Heart right ventricle (tissue), 16 donors: ENCODE data around the gene QRFP. TPM values are rescaled to one million over a fixed set of nuclear protein-coding genes. Genes with fewer than 3 reads are reported as not detected.
A peak's percentile ranks its signal among the peaks of the same experiment; 100 is the strongest.

Experiments used
- ATAC-seq, 8 donors: fragments of 200-7000 bp; cut with Tn5 transposase; one replicate each; pipeline ENCODE4 v1.9.1; 2020; ENCODE audit warnings: mild to moderate bottlenecking in 8 of 8, moderate library complexity in 8 of 8, moderate number of reproducible peaks in 1 of 8
- DNase-seq, 2 donors: peaks; one replicate each; pipeline ENCODE4 v3.0.0-alpha.2; 2020
- H3K27ac ChIP-seq, 10 donors: fragments of 200-600 bp; sonication (generic) in 2 of 10; one replicate each; pipeline versions ENCODE4 v1.5.0 to v1.8.0; 2020 to 2022; ENCODE audit warnings: mild to moderate bottlenecking in 3 of 10
- H3K27me3 ChIP-seq, 7 donors: fragments of 200-600 bp; one replicate each; pipeline ENCODE4 v1.8.0; 2021 to 2022; ENCODE audit warnings: mild to moderate bottlenecking in 2 of 7
- H3K36me3 ChIP-seq, 9 donors: fragments of 200-600 bp; sonication (generic) in 1 of 9; one replicate each; pipeline versions ENCODE4 v1.5.0 to v1.8.0; 2020 to 2022; ENCODE audit warnings: mild to moderate bottlenecking in 2 of 9
- H3K4me1 ChIP-seq, 9 donors: fragments of 200-600 bp; sonication (generic) in 1 of 9; one replicate each; pipeline versions ENCODE4 v1.5.0 to v1.8.0; 2020 to 2022; ENCODE audit warnings: mild to moderate bottlenecking in 4 of 9
- H3K4me3 ChIP-seq, 10 donors: fragments of 200-600 bp; sonication (generic) in 2 of 10; one replicate each; pipeline versions ENCODE4 v1.5.0 to v1.8.0; 2020 to 2022; ENCODE audit warnings: mild to moderate bottlenecking in 7 of 10, moderate library complexity in 2 of 10
- H3K9me3 ChIP-seq, 11 donors: fragments of 200-600 bp in 10 of 11; sonication (generic) in 2 of 11; one replicate each; pipeline versions ENCODE4 v1.5.0 to v1.8.0; 2013 to 2022; ENCODE audit warnings: mild to moderate bottlenecking in 2 of 11, control low read depth in 1 of 11, moderate library complexity in 1 of 11
- CTCF ChIP-seq, 9 donors: fragments of 200-600 bp; sonication (generic) in 2 of 9; IDR thresholded peaks; one replicate each; pipeline versions ENCODE4 v1.5.0 to v1.8.0; 2021 to 2022; ENCODE audit warnings: antibody characterized with exemption in 9 of 9, mild to moderate bottlenecking in 5 of 9, moderate library complexity in 1 of 9
- WGBS, 2 donors: extraction: QIAGEN DNeasy Blood & Tissue Kit; methylation state at CpG; one replicate each; pipeline ENCODE4 v1.1.7; 2013; ENCODE audit warnings: inconsistent platforms in 1 of 2; 5-methylcytosine and 5-hydroxymethylcytosine counted together
- intact Hi-C, 10 donors: fragments of 100-400 bp; cut with DNase I; formaldehyde crosslinking; loops; one replicate each; pipeline versions ENCODE4 v1.11.1 to v1.14.2; 2022
- polyA plus RNA-seq, 2 donors: library from polyadenylated mRNA; stranded (reverse); fragments of 200-250 nt; gene quantifications; one replicate each; pipeline ENCODE4 v1.2.3, GENCODE V29; 2013
- total RNA-seq, 10 donors: library from RNA; stranded (reverse); fragmentation: NEBNext Ultra II Directional in 3 of 10; extraction: Animal tissue kit (Norgen Biotek cat#: 25700) in 3 of 10; gene quantifications; one replicate each; pipeline versions ENCODE4 v1.2.1 to v1.2.4, GENCODE V29; 2021 to 2023
- donor health status: Arrhythmogenic right ventricular cardiomyopathy.
- donor health status: ischemic (EF 13 %, LVEDD 7.1; RV severe dilation, severe dysfunction).
- donor health status: healthy with polysubstance abuse.
- donor health status: DM: no; HTN: yes; CAD: no.
- donor health status: DM: no; HTN: no; CAD: no.
- donor health status: ischemic (EF 25% LVEDD 6.9; RV normal size, moderate dysfunction).
- donor health status: ischemic (EF 25% LVEDD 5.7; RV mildly dilated, moderate dysfunction).
- donor health status: healthy.
- donor health status: DM: yes; HTN: yes; CAD: no.
- donor health status: Ischemic cardiomyopathy.
- donor health status: ischemic (EF 35%, LVEDD 5.7; RV mildly dilated, moderate dysfunction).
- donor health status: nonischemic (EF 11% LVEDD 7.7; RV severe dilation, severe dysfunction).
- donor health status: DM: yes; HTN: yes; CAD: no.
- donor health status: PGD.
- donor health status: ischemic (EF 29% LVEDD 5.4; RV normal size, mild dysfunction).
- donor health status: nonischemic (EF 23%, LVEDD 6.1; RV moderate dilation, normal function).

The QRFP gene
- total and polyA plus RNA-seq, 12 donors = 0.06 TPM; not detected in 11

GRCh38 chr9:130874783-130875182, 21.8 kb downstream of the QRFP start:
- ATAC-seq (no peak), DNase-seq (no peak)
- no peak overlapping the region for H3K4me3 ChIP-seq
- TF ChIP-seq CTCF (IDR thresholded peaks at IDR 0.05) = no peak
- no peaks in the 10 kb centered on the region for H3K9me3 ChIP-seq
- H3K27ac ChIP-seq = no peak overlapping the region
- WGBS, 2 donors = 80 to 91% methylated on average over 5 of the region's 5 CpGs
- intact Hi-C loops = loop anchor here in 7 of 10 donors (5.0 to 10.0 kb wide), 5 partner anchors 58 to 173 kb away; partner anchors contain the start of gene FIBCD1 (in 1 of the 7)
- peaks cover 0 to 100% (median 50%) of the 10 kb centered on the region in 9 donors for H3K36me3 ChIP-seq
- H3K4me1 ChIP-seq = peaks cover 5 to 47% (median 32%) of the 10 kb centered on the region in 9 donors
- H3K27me3 ChIP-seq = no peaks in the 10 kb centered on the region

GRCh38 chr9:130873966-130874365, 22.6 kb downstream of the QRFP start:
- no peaks in the 10 kb centered on the region for H3K9me3 ChIP-seq
- TF ChIP-seq CTCF (IDR thresholded peaks at IDR 0.05) = no peak
- H3K27me3 ChIP-seq = no peaks in the 10 kb centered on the region
- peaks cover 5 to 55% (median 40%) of the 10 kb centered on the region in 9 donors for H3K4me1 ChIP-seq
- intact Hi-C loops = loop anchor here in 8 of 10 donors (2.0 to 10.0 kb wide), 6 partner anchors 58 to 173 kb away; partner anchors contain the start of gene FIBCD1 (in 1 of the 8)
- WGBS, 2 donors = 84 to 85% methylated on average over 8 of the region's 8 CpGs
- peaks cover 0 to 100% (median 42%) of the 10 kb centered on the region in 9 donors for H3K36me3 ChIP-seq
- H3K4me3 ChIP-seq = no peak overlapping the region
- ATAC-seq (no peak), DNase-seq (no peak)
- H3K27ac ChIP-seq = peak overlapping the region; percentile 27 to 87 (median 69)

GRCh38 chr9:130872912-130873503, 23.6 kb downstream of the QRFP start:
- TF ChIP-seq CTCF (IDR thresholded peaks at IDR 0.05) = no peak
- no peaks in the 10 kb centered on the region for H3K27me3 ChIP-seq
- H3K36me3 ChIP-seq = peaks cover 0 to 96% (median 32%) of the 10 kb centered on the region in 9 donors
- intact Hi-C loops = loop anchor here in 8 of 10 donors (2.0 to 10.0 kb wide), 6 partner anchors 59 to 174 kb away; partner anchors contain the start of gene FIBCD1 (in 1 of the 8)
- H3K27ac ChIP-seq = peak overlapping the region; percentile 27 to 87 (median 69)
- WGBS, 2 donors = 68 to 70% methylated on average over 15 of the region's 15 CpGs
- H3K4me1 ChIP-seq = peaks cover 5 to 58% (median 42%) of the 10 kb centered on the region in 9 donors
- peak; percentile 47 to 79 (median 68) for ATAC-seq
- peak; percentile 66 to 74 for DNase-seq
- no peak overlapping the region for H3K4me3 ChIP-seq
- no peaks in the 10 kb centered on the region for H3K9me3 ChIP-seq

GRCh38 chr9:130872508-130872907, 24.1 kb downstream of the QRFP start:
- no peak for TF ChIP-seq CTCF (IDR thresholded peaks at IDR 0.05)
- H3K27ac ChIP-seq = peak overlapping the region in 9 of 10 donors; percentile 40 to 87 (median 71)
- H3K36me3 ChIP-seq = peaks cover 0 to 93% (median 31%) of the 10 kb centered on the region in 9 donors
- H3K27me3 ChIP-seq = no peaks in the 10 kb centered on the region
- no peaks in the 10 kb centered on the region for H3K9me3 ChIP-seq
- no peak for DNase-seq
- 75 to 76% methylated on average over 9 of the region's 9 CpGs for WGBS, 2 donors
- H3K4me3 ChIP-seq = no peak overlapping the region
- intact Hi-C loops = loop anchor here in 8 of 10 donors (2.0 to 10.0 kb wide), 6 partner anchors 60 to 175 kb away; partner anchors contain the start of gene FIBCD1 (in 1 of the 8)
- peaks cover 5 to 58% (median 42%) of the 10 kb centered on the region in 9 donors for H3K4me1 ChIP-seq
- no peak for ATAC-seq
